Gastroesophageal sphincter (tissue), 3 donors: ENCODE data around the gene TBC1D14.

Experiments used
- CTCF ChIP-seq, 4 experiments: fragments of 200-600 bp in 2 of 4; fragments of 450-650 bp in 2 of 4; sonication (generic) in 1 of 4; IDR thresholded peaks; one replicate each; pipeline ENCODE4 v1.5.1; 2017 to 2019; ENCODE audit warnings: antibody characterized with exemption in 4 of 4, mild to moderate bottlenecking in 2 of 4, moderate library complexity in 2 of 4
- EP300 ChIP-seq: sonication (generic); formaldehyde crosslinking; IDR thresholded peaks from one replicate; pipeline ENCODE4 v1.6.1; 2017; ENCODE audit warnings: antibody characterized with exemption, mild to moderate bottlenecking
- POLR2A ChIP-seq, 2 donors: fragments of 450-650 bp; IDR thresholded peaks; one replicate each; pipeline ENCODE4 v1.6.1; 2017; ENCODE audit warnings: antibody characterized with exemption in 2 of 2, mild to moderate bottlenecking in 2 of 2, moderate library complexity in 1 of 2
- POLR2AphosphoS5 ChIP-seq: sonication (generic); formaldehyde crosslinking; IDR thresholded peaks from one replicate; pipeline ENCODE4 v1.6.1; 2017; ENCODE audit warnings: antibody characterized with exemption

DNA sequence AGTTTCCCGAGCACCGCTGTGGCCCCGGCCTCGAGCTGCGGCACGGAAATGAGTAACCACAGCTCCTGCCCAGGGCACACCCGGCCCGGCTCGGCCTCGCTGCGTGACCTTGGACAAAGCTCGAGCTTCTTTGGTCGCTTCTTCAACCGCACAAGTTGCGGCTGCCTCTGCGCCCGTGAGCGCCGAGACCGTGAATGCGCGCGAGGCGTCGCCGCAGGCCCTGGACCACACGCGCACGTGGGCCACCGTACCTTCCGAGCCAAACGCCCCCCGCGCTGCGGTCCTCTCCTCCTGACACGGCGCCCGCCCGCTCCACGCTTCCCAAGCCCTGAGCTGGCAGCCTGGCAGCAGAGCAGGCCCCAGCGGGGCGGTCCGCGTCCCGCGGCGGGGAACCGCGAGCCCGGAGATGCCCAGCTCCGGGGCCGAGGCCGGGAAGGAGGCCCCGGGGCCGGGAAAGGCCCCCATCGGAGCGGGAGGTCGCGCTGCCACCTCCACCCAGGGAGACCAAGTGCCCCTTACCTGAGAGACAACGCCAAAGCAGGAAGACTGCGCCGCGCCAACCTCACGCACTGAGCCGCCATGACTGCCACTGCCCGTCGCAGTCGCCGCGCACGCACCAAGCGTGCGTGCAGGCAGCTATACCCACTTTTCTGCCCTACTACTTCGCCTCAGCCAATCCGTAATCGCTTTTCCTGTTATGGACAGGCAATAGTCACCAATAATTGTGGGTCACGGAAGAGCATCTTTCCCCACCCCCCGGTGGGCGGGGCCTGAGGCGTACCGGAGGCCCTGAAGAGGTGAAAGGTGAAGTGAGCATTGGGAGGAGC is 158.0 kb downstream of the TBC1D14 start, which contains the start of gene GRPEL1:
- peak in 1 of 4 experiments; percentile 3 for TF ChIP-seq CTCF (IDR thresholded peaks at IDR 0.05)
- peak; percentile 100 for TF ChIP-seq POLR2AphosphoS5
- TF ChIP-seq POLR2A (IDR thresholded peaks at IDR 0.05) = peak; percentile 94 to 98
- no peak for TF ChIP-seq EP300
